Measurements from ENCODE around the gene HLA-A.

DNA sequence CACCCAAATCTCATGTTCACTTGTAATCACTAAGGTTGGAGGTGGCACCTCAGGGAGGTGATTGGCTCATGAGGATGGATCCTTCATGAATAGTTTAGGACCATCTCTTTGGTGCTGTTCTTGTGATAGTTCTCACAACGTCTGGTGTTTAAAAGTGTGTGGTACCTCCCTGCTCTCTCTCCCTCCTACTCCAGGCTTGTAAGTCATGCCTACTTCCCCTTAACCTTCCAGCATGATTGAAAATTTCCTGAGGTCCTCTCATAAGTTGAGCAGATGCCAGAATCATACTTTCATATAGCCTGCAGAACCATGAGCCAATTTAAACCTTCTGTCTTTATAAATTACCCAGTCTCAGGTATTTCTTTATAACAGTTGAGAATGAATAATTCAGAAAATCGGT, 16.6 kb downstream of the HLA-A start:
- TF ChIP-seq, protein P1, sequence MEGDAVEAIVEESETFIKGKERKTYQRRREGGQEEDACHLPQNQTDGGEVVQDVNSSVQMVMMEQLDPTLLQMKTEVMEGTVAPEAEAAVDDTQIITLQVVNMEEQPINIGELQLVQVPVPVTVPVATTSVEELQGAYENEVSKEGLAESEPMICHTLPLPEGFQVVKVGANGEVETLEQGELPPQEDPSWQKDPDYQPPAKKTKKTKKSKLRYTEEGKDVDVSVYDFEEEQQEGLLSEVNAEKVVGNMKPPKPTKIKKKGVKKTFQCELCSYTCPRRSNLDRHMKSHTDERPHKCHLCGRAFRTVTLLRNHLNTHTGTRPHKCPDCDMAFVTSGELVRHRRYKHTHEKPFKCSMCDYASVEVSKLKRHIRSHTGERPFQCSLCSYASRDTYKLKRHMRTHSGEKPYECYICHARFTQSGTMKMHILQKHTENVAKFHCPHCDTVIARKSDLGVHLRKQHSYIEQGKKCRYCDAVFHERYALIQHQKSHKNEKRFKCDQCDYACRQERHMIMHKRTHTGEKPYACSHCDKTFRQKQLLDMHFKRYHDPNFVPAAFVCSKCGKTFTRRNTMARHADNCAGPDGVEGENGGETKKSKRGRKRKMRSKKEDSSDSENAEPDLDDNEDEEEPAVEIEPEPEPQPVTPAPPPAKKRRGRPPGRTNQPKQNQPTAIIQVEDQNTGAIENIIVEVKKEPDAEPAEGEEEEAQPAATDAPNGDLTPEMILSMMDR (IDR thresholded peaks at IDR 0.05), result no peak
- no peak for TF ChIP-seq POLR2AphosphoS5 (IDR thresholded peaks at IDR 0.05)
- no peak for TF ChIP-seq POLR2A (IDR thresholded peaks at IDR 0.05)
